HCT116 (cell line): ENCODE data around the gene FNDC3B. TPM values are rescaled to one million over a fixed set of nuclear protein-coding genes. Genes with fewer than 3 reads are reported as not detected.

Experiments used
- ATAC-seq: fragments of 200-7000 bp; cut with Tn5 transposase; 2 replicates; pipeline ENCODE4 v1.9.1; 2020; ENCODE audit warnings: mild to moderate bottlenecking, moderate library complexity
- BruUV-seq: library from RNA; stranded (reverse); fragments of 400-500 nt; replicated peaks from 2 replicates; lab custom pipeline; 2021; lab: Mats Ljungman, UMichigan
- CTCF ChIA-PET: fragments of 300-600 bp; sonication (Branson Sonifier 250); formaldehyde crosslinking; loops from one replicate; lab custom pipeline; 2021; ENCODE audit warnings: antibody characterized with exemption; lab: Charles Lee
- POLR2A ChIA-PET: fragments of 300-600, 350-600 bp; sonication (Branson Sonifier 250); formaldehyde crosslinking; loops from one replicate; lab custom pipeline; 2021; ENCODE audit warnings: antibody characterized with exemption; lab: Charles Lee
- RAD21 ChIA-PET, 2 experiments: fragments of 300-600 bp; sonication (Branson Sonifier 250); formaldehyde crosslinking; loops; one replicate each; lab custom pipeline; 2023; ENCODE audit warnings: low total read pairs in 2 of 2; ENCODE audit not compliant: uncharacterized antibody in 2 of 2, unreplicated experiment in 2 of 2, low non-redundant PET in 1 of 2; lab: Charles Lee
- DNase-seq: peaks from one replicate; pipeline ENCODE4 v3.0.0-alpha.2; 2010; ENCODE audit warnings: low read depth, low spot score
- H2AFZ ChIP-seq: fragments of 200-600 bp; shearing (Covaris generic), sonication (generic); 2 replicates; pipeline ENCODE4 v1.6.1; 2017; ENCODE audit warnings: low read depth, mixed run types, mixed read lengths, antibody characterized with exemption, low read length; ENCODE audit not compliant: poor library complexity, severe bottlenecking
- H3K27ac ChIP-seq: 2 replicates; pipeline ENCODE4 v1.5.1; 2012; ENCODE audit warnings: low read depth, low read length
- H3K27me3 ChIP-seq: fragments of 200-600 bp; sonication (generic); 2 replicates; pipeline ENCODE4 v1.6.1; 2016; ENCODE audit warnings: mixed run types, low read length, mixed read lengths; ENCODE audit not compliant: insufficient read depth
- H3K36me3 ChIP-seq, 2 experiments: fragments of 200-500 bp in 1 of 2; fragments of 200-600 bp in 1 of 2; sonication (Bioruptor generic) in 1 of 2; sonication (generic) in 1 of 2; 2 replicates each; pipeline versions ENCODE4 v1.5.1 to v1.6.1; 2014 to 2016; ENCODE audit warnings: low read length in 2 of 2, inconsistent platforms in 1 of 2, mixed read lengths in 1 of 2, mixed run types in 1 of 2; ENCODE audit not compliant: insufficient read depth in 2 of 2, control insufficient read depth in 1 of 2
- H3K4me1 ChIP-seq, 2 experiments: fragments of 200-600 bp in 1 of 2; sonication (generic) in 1 of 2; 2 replicates each; pipeline versions ENCODE4 v1.5.1 to v1.6.1; 2012 to 2017; ENCODE audit warnings: low read length in 2 of 2, inconsistent platforms in 1 of 2, mild to moderate bottlenecking in 1 of 2, mixed read lengths in 1 of 2, mixed run types in 1 of 2, moderate library complexity in 1 of 2; ENCODE audit not compliant: insufficient read depth in 2 of 2, control insufficient read depth in 1 of 2
- H3K4me2 ChIP-seq: fragments of 200-600 bp; sonication (generic); 2 replicates; pipeline ENCODE4 v1.6.1; 2017; ENCODE audit warnings: mixed run types, low read length, mixed read lengths
- H3K4me3 ChIP-seq, 2 experiments: fragments of 200-600 bp in 1 of 2; sonication (generic) in 1 of 2; replicated peaks in 1 of 2; 2 replicates each; pipeline ENCODE4 v1.5.1; 2011 to 2016; ENCODE audit warnings: low read length in 2 of 2, control low read depth in 1 of 2, low read depth in 1 of 2, mild to moderate bottlenecking in 1 of 2, mixed read lengths in 1 of 2, mixed run types in 1 of 2
- H3K79me2 ChIP-seq: fragments of 200-600 bp; sonication (generic); 2 replicates; pipeline ENCODE4 v1.6.1; 2017; ENCODE audit warnings: mild to moderate bottlenecking, mixed run types, low read length, moderate library complexity, mixed read lengths; ENCODE audit not compliant: insufficient read depth
- H3K9ac ChIP-seq: fragments of 200-600 bp; sonication (generic); 2 replicates; pipeline ENCODE4 v1.6.1; 2016; ENCODE audit warnings: low read length, mixed read lengths
- H3K9me2 ChIP-seq: fragments of 200-600 bp; sonication (generic), shearing (Covaris generic); 2 replicates; pipeline ENCODE4 v1.6.1; 2017; ENCODE audit warnings: mixed run types, mild to moderate bottlenecking, moderate library complexity; ENCODE audit not compliant: insufficient read depth
- H3K9me3 ChIP-seq, 2 experiments: fragments of 200-500 bp in 1 of 2; fragments of 200-600 bp in 1 of 2; sonication (Bioruptor generic) in 1 of 2; sonication (generic) in 1 of 2; 2 replicates each; pipeline ENCODE4 v1.6.1; 2014 to 2017; ENCODE audit warnings: low read length in 2 of 2, mixed read lengths in 2 of 2, inconsistent platforms in 1 of 2, low read depth in 1 of 2, mild to moderate bottlenecking in 1 of 2, mixed run types in 1 of 2, moderate library complexity in 1 of 2; ENCODE audit not compliant: control insufficient read depth in 1 of 2, insufficient read depth in 1 of 2
- H4K20me1 ChIP-seq: fragments of 200-600 bp; sonication (generic), shearing (Covaris generic); 2 replicates; pipeline ENCODE4 v1.6.1; 2017; ENCODE audit warnings: mixed run types, mild to moderate bottlenecking, moderate library complexity; ENCODE audit not compliant: insufficient read depth
- CEBPB ChIP-seq: IDR thresholded peaks from 2 replicates; pipeline ENCODE4 v1.6.1; 2012; ENCODE audit warnings: low read depth
- CTCF ChIP-seq, 3 experiments: fragments of 200-600 bp in 1 of 3; sonication (generic) in 1 of 3; IDR thresholded peaks in 2 of 3; conservative IDR thresholded peaks in 1 of 3; 2 replicates each; pipeline ENCODE4 v1.5.1; 2012 to 2017; ENCODE audit warnings: low read depth in 2 of 3, low read length in 2 of 3, antibody characterized with exemption in 1 of 3, borderline replicate concordance in 1 of 3, control low read depth in 1 of 3, mild to moderate bottlenecking in 1 of 3, mixed read lengths in 1 of 3, mixed run types in 1 of 3, moderate library complexity in 1 of 3; ENCODE audit not compliant: insufficient read depth in 1 of 3
- ELF1 ChIP-seq: IDR thresholded peaks from 2 replicates; pipeline ENCODE4 v1.6.1; 2012; ENCODE audit warnings: low read depth, borderline replicate concordance
- EZH2 ChIP-seq: fragments of 200-600 bp; sonication (generic); IDR thresholded peaks from 2 replicates; pipeline ENCODE4 v1.6.1; 2017; ENCODE audit warnings: antibody characterized with exemption, mixed run types
- EZH2phosphoT487 ChIP-seq: fragments of 200-600 bp; IDR thresholded peaks from 2 replicates; pipeline ENCODE4 v1.6.1; 2018; ENCODE audit warnings: antibody characterized with exemption, borderline replicate concordance
- FOSL1 ChIP-seq: IDR thresholded peaks from 2 replicates; pipeline ENCODE4 v1.6.1; 2012; ENCODE audit warnings: low read depth
- JUND ChIP-seq: IDR thresholded peaks from 2 replicates; pipeline ENCODE4 v1.6.1; 2012
- MAX ChIP-seq: IDR thresholded peaks from 2 replicates; pipeline ENCODE4 v1.6.1; 2012
- POLR2A ChIP-seq: IDR thresholded peaks from 2 replicates; pipeline ENCODE4 v1.7.0; 2011; ENCODE audit warnings: borderline replicate concordance; ENCODE audit not compliant: insufficient read depth, insufficient read length; ENCODE audit errors: extremely low read depth
- POLR2AphosphoS5 ChIP-seq: IDR thresholded peaks from 2 replicates; pipeline ENCODE4 v1.6.1; 2011; ENCODE audit warnings: mild to moderate bottlenecking, low read depth, low read length, moderate library complexity
- RAD21 ChIP-seq: IDR thresholded peaks from 2 replicates; pipeline ENCODE4 v1.6.1; 2012; ENCODE audit warnings: low read depth, mild to moderate bottlenecking
- SP1 ChIP-seq: IDR thresholded peaks from 2 replicates; pipeline ENCODE4 v1.6.1; 2012; ENCODE audit warnings: low read depth
- SRF ChIP-seq: IDR thresholded peaks from 2 replicates; pipeline ENCODE4 v1.6.1; 2012; ENCODE audit warnings: low read depth
- TCF7L2 ChIP-seq: IDR thresholded peaks from 2 replicates; pipeline ENCODE4 v1.7.0; 2011; ENCODE audit warnings: borderline replicate concordance, inconsistent platforms; ENCODE audit not compliant: insufficient read depth, insufficient read length; ENCODE audit errors: extremely low read depth
- YY1 ChIP-seq: IDR thresholded peaks from 2 replicates; pipeline ENCODE4 v1.6.1; 2011; ENCODE audit warnings: low read length, low read depth, moderate library complexity, mild to moderate bottlenecking; ENCODE audit not compliant: insufficient replicate concordance; ENCODE audit errors: extremely low read depth
- ZBTB33 ChIP-seq: IDR thresholded peaks from 2 replicates; pipeline ENCODE4 v1.6.1; 2011; ENCODE audit warnings: mild to moderate bottlenecking, low read length, moderate library complexity; ENCODE audit not compliant: insufficient replicate concordance; ENCODE audit errors: extremely low read depth
- ZFX ChIP-seq: fragments of 450-650 bp; IDR thresholded peaks from 2 replicates; pipeline ENCODE4 v1.6.1; 2017
- intact Hi-C: fragments of 100-400 bp; cut with micrococcal nuclease; formaldehyde crosslinking; loops from 2 replicates; pipeline ENCODE4 v1.10.0; 2022
- total RNA-seq: library from RNA; stranded (reverse); gene quantifications from one replicate; pipeline ENCODE4 v1.2.1, GENCODE V29; 2021; ENCODE audit not compliant: unreplicated experiment
- TF ChIP-seq, protein P1 (sequence below): IDR thresholded peaks from 2 replicates; pipeline ENCODE4 v1.6.1; 2012; ENCODE audit warnings: low read depth

FNDC3B gene
- total RNA-seq, 1 experiment from 2014 or later, result 45.7 TPM

DNA sequence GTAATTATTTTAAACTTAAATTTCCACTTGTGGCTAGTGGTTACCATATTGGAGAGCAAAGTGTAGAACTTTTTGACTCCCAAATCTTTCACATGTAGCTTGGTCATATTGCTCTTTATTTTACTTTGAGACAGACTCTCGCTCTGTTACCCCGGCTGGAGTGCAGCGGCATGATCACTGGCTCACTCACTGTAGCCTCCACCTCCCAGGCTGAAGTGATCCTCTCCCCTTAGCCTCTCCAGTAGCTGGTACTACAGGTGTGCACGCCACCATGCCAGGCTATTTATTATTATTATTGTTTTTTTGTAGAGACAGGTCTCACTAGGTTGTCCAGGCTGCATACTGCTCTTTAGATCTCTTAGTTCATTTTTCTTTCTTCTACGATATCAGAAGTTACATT, 3.9 kb downstream of the FNDC3B start:
- H3K79me2 ChIP-seq, result peaks cover 83% of the 10 kb centered on the region
- DNase-seq (no peak), ATAC-seq (no peak)
- H3K27me3 ChIP-seq, result no peaks in the 10 kb centered on the region
- intact Hi-C loops, result no loop called here
- no peaks in the 10 kb centered on the region for H3K36me3 ChIP-seq
- BruUV-seq, result no TSS peak
- RAD21 ChIA-PET, result no interaction called here
- H4K20me1 ChIP-seq, result no peaks in the 10 kb centered on the region; the same call in 1 of the 2 replicates
- H3K4me2 ChIP-seq, result no peak overlapping the region
- CTCF ChIA-PET, result no interaction called here
- no peak overlapping the region for H3K4me3 ChIP-seq
- POLR2A ChIA-PET, result no interaction called here
- H2AFZ ChIP-seq, result no peak overlapping the region
- no peak overlapping the region for H3K9ac ChIP-seq
- no peaks in the 10 kb centered on the region for H3K9me3 ChIP-seq
- peaks cover 8 to 21% of the 10 kb centered on the region in 2 experiments for H3K4me1 ChIP-seq
- no peaks in the 10 kb centered on the region for H3K9me2 ChIP-seq
- no peak overlapping the region for H3K27ac ChIP-seq
- no peak for TF ChIP-seq TCF7L2
- TF ChIP-seq ZFX, result no peak
- no peak for TF ChIP-seq SRF
- no peak for TF ChIP-seq CEBPB
- no peak for TF ChIP-seq YY1
- no peak for TF ChIP-seq POLR2A
- TF ChIP-seq, protein P1, sequence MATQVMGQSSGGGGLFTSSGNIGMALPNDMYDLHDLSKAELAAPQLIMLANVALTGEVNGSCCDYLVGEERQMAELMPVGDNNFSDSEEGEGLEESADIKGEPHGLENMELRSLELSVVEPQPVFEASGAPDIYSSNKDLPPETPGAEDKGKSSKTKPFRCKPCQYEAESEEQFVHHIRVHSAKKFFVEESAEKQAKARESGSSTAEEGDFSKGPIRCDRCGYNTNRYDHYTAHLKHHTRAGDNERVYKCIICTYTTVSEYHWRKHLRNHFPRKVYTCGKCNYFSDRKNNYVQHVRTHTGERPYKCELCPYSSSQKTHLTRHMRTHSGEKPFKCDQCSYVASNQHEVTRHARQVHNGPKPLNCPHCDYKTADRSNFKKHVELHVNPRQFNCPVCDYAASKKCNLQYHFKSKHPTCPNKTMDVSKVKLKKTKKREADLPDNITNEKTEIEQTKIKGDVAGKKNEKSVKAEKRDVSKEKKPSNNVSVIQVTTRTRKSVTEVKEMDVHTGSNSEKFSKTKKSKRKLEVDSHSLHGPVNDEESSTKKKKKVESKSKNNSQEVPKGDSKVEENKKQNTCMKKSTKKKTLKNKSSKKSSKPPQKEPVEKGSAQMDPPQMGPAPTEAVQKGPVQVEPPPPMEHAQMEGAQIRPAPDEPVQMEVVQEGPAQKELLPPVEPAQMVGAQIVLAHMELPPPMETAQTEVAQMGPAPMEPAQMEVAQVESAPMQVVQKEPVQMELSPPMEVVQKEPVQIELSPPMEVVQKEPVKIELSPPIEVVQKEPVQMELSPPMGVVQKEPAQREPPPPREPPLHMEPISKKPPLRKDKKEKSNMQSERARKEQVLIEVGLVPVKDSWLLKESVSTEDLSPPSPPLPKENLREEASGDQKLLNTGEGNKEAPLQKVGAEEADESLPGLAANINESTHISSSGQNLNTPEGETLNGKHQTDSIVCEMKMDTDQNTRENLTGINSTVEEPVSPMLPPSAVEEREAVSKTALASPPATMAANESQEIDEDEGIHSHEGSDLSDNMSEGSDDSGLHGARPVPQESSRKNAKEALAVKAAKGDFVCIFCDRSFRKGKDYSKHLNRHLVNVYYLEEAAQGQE, result no peak
- TF ChIP-seq FOSL1, result no peak
- TF ChIP-seq MAX, result no peak
- no peak for TF ChIP-seq EZH2phosphoT487
- no peak for TF ChIP-seq SP1
- no peak for TF ChIP-seq JUND
- no peak for TF ChIP-seq ZBTB33
- no peak for TF ChIP-seq RAD21
- TF ChIP-seq ELF1, result no peak
- TF ChIP-seq POLR2AphosphoS5, result no peak
- no peak for TF ChIP-seq EZH2
- no peak for TF ChIP-seq CTCF (IDR thresholded peaks at IDR 0.05 in 2 of 3, conservative IDR thresholded peaks at IDR 0.05 in 1 of 3; ENCODE audit: borderline replicate concordance in 1 of 3, insufficient read depth in 1 of 3, low read depth in 2 of 3, low read length in 2 of 3)
- TF ChIP-seq, all 23 proteins: peak for 0
